ENCODE data around the gene CCDC192. TPM values are rescaled to one million over a fixed set of nuclear protein-coding genes. Genes with fewer than 3 reads are reported as not detected.
A peak's percentile ranks its signal among the peaks of the same experiment; 100 is the strongest.

CCDC192 gene
- total RNA-seq, 4 donors from 2014 or later: 0.35 to 1.3 TPM; not detected in 2

GRCh38 chr5:127875235-127876021, 172.2 kb downstream of the CCDC192 start:
- Histone ChIP-seq H3K27me3 (no peaks in the 10 kb centered on the region), H3K36me3 (no peaks in the 10 kb centered on the region), H3K9me3 (no peaks in the 10 kb centered on the region), H3K4me1 (peaks cover 0 to 3% of the 10 kb centered on the region in 2 donors), H3K27ac (no peak overlapping the region), H3K4me3 (no peak overlapping the region)
- TF ChIP-seq POLR2A (IDR thresholded peaks at IDR 0.05): no peak
- TF ChIP-seq CTCF (IDR thresholded peaks at IDR 0.05): peak in 2 of 4 experiments; percentile 21 to 24
- peak in 1 of 2 donors; percentile 16 for DNase-seq
- intact Hi-C loops (cut with DNase I; ENCODE audit: low total_unique reads): no loop called here

- H3K4me1 ChIP-seq: peaks cover 0 to 3% of the 10 kb centered on the region in 2 donors
- no peak overlapping the region for H3K27ac ChIP-seq
- no peak for DNase-seq
- H3K4me3 ChIP-seq: no peak overlapping the region
- no peaks in the 10 kb centered on the region for H3K27me3 ChIP-seq
- intact Hi-C loops (cut with DNase I; ENCODE audit: low total_unique reads): no loop called here
- H3K9me3 ChIP-seq: no peaks in the 10 kb centered on the region
- no peaks in the 10 kb centered on the region for H3K36me3 ChIP-seq
- TF ChIP-seq CTCF (IDR thresholded peaks at IDR 0.05): no peak
Observed at GRCh38 chr5:127876384-127876783, 173.2 kb downstream of the CCDC192 start.

- intact Hi-C loops (cut with DNase I; ENCODE audit: low total_unique reads): no loop called here
- H3K9me3 ChIP-seq: no peaks in the 10 kb centered on the region
- TF ChIP-seq POLR2A (IDR thresholded peaks at IDR 0.05) (no peak), CTCF (IDR thresholded peaks at IDR 0.05) (no peak)
- no peak overlapping the region for H3K4me3 ChIP-seq
- H3K36me3 ChIP-seq: no peaks in the 10 kb centered on the region
- H3K27me3 ChIP-seq: no peaks in the 10 kb centered on the region
- no peak for DNase-seq
- H3K4me1 ChIP-seq: peaks cover 0 to 3% of the 10 kb centered on the region in 2 donors
- no peak overlapping the region for H3K27ac ChIP-seq
Observed at GRCh38 chr5:127878174-127878750, 175.1 kb downstream of the CCDC192 start.

GRCh38 chr5:127884416-127884815, 181.2 kb downstream of the CCDC192 start:
- no peak for TF ChIP-seq POLR2A (IDR thresholded peaks at IDR 0.05)
- no peak for TF ChIP-seq CTCF (IDR thresholded peaks at IDR 0.05)
- Histone ChIP-seq H3K9me3 (no peaks in the 10 kb centered on the region), H3K27ac (no peak overlapping the region), H3K4me1 (no peaks in the 10 kb centered on the region), H3K36me3 (no peaks in the 10 kb centered on the region), H3K27me3 (no peaks in the 10 kb centered on the region), H3K4me3 (no peak overlapping the region)
- intact Hi-C loops (cut with DNase I; ENCODE audit: low total_unique reads): no loop called here
- no peak for DNase-seq

- no peak overlapping the region for H3K4me3 ChIP-seq
- TF ChIP-seq POLR2A (IDR thresholded peaks at IDR 0.05) (no peak), CTCF (IDR thresholded peaks at IDR 0.05) (no peak)
- H3K9me3 ChIP-seq: no peaks in the 10 kb centered on the region
- no peak for DNase-seq
- H3K4me1 ChIP-seq: no peaks in the 10 kb centered on the region
- intact Hi-C loops (cut with DNase I; ENCODE audit: low total_unique reads): no loop called here
- no peaks in the 10 kb centered on the region for H3K36me3 ChIP-seq
- no peak overlapping the region for H3K27ac ChIP-seq
- H3K27me3 ChIP-seq: no peaks in the 10 kb centered on the region
Observed at GRCh38 chr5:127885176-127885575, 182.0 kb downstream of the CCDC192 start.
